ENCODE data around the gene SEMA3A. TPM values are rescaled to one million over a fixed set of nuclear protein-coding genes. Genes with fewer than 3 reads are reported as not detected.

SEMA3A gene
- total RNA-seq, 1 donor from 2014 or later = 134 TPM

GRCh38 chr7:84085998-84086397 lies 108.6 kb downstream of the SEMA3A start:
- H3K36me3 ChIP-seq = no peaks in the 10 kb centered on the region
- H3K27me3 ChIP-seq = no peaks in the 10 kb centered on the region
- Mint-ChIP-seq H3K36me3 (peaks cover 2% of the 10 kb centered on the region), H3K4me3 (no peak overlapping the region), H3K9me3 (no peaks in the 10 kb centered on the region), H3K27ac (no peak overlapping the region), H3K4me1 (peaks cover 17% of the 10 kb centered on the region), H3K27me3 (ENCODE audit: insufficient read depth, low read depth) (no peaks in the 10 kb centered on the region)
- H3K4me1 ChIP-seq = no peaks in the 10 kb centered on the region
- no peak overlapping the region for H2AFZ ChIP-seq (replicated peaks)
- H3K79me2 ChIP-seq (ENCODE audit: low read depth) = no peaks in the 10 kb centered on the region
- DNase-seq (ENCODE audit: low spot score) = no peak
- H3K9me3 ChIP-seq (ENCODE audit: low read depth) = no peaks in the 10 kb centered on the region
- no peak overlapping the region for H3K9ac ChIP-seq
- H3K4me3 ChIP-seq = no peak overlapping the region
- H3F3A ChIP-seq (ENCODE audit: low read depth) = peaks cover 25% of the 10 kb centered on the region
- no peak for TF ChIP-seq EZH2phosphoT487 (IDR thresholded peaks at IDR 0.05)
- TF ChIP-seq, protein P1, sequence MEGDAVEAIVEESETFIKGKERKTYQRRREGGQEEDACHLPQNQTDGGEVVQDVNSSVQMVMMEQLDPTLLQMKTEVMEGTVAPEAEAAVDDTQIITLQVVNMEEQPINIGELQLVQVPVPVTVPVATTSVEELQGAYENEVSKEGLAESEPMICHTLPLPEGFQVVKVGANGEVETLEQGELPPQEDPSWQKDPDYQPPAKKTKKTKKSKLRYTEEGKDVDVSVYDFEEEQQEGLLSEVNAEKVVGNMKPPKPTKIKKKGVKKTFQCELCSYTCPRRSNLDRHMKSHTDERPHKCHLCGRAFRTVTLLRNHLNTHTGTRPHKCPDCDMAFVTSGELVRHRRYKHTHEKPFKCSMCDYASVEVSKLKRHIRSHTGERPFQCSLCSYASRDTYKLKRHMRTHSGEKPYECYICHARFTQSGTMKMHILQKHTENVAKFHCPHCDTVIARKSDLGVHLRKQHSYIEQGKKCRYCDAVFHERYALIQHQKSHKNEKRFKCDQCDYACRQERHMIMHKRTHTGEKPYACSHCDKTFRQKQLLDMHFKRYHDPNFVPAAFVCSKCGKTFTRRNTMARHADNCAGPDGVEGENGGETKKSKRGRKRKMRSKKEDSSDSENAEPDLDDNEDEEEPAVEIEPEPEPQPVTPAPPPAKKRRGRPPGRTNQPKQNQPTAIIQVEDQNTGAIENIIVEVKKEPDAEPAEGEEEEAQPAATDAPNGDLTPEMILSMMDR (IDR thresholded peaks at IDR 0.05) = no peak
- TF ChIP-seq EZH2 (IDR thresholded peaks at IDR 0.05) = no peak
- peaks cover 5% of the 10 kb centered on the region for H4K20me1 ChIP-seq (ENCODE audit: low read depth)
- H3K4me2 ChIP-seq = no peak overlapping the region
- peak overlapping the region; percentile 21 for H3K27ac ChIP-seq

GRCh38 chr7:84085147-84085546 lies 109.4 kb downstream of the SEMA3A start:
- H3K9ac ChIP-seq = no peak overlapping the region
- no peaks in the 10 kb centered on the region for H3K9me3 ChIP-seq (ENCODE audit: low read depth)
- H3K27ac ChIP-seq = no peak overlapping the region
- no peak for DNase-seq (ENCODE audit: low spot score)
- TF ChIP-seq, protein P1 (IDR thresholded peaks at IDR 0.05) = no peak
- no peak for TF ChIP-seq EZH2phosphoT487 (IDR thresholded peaks at IDR 0.05)
- no peak for TF ChIP-seq EZH2 (IDR thresholded peaks at IDR 0.05)
- Mint-ChIP-seq H3K36me3 (no peaks in the 10 kb centered on the region), H3K4me1 (peaks cover 17% of the 10 kb centered on the region), H3K9me3 (no peaks in the 10 kb centered on the region), H3K27me3 (ENCODE audit: insufficient read depth, low read depth) (no peaks in the 10 kb centered on the region), H3K4me3 (peak overlapping the region; percentile 1), H3K27ac (peak overlapping the region; percentile 35)
- no peak overlapping the region for H2AFZ ChIP-seq (replicated peaks)
- H3K79me2 ChIP-seq (ENCODE audit: low read depth) = no peaks in the 10 kb centered on the region
- no peak overlapping the region for H3K4me2 ChIP-seq
- H3K27me3 ChIP-seq = no peaks in the 10 kb centered on the region
- no peaks in the 10 kb centered on the region for H3K4me1 ChIP-seq
- no peaks in the 10 kb centered on the region for H3K36me3 ChIP-seq
- H3F3A ChIP-seq (ENCODE audit: low read depth) = peaks cover 25% of the 10 kb centered on the region
- H3K4me3 ChIP-seq = no peak overlapping the region
- peaks cover 5% of the 10 kb centered on the region for H4K20me1 ChIP-seq (ENCODE audit: low read depth)

DNA sequence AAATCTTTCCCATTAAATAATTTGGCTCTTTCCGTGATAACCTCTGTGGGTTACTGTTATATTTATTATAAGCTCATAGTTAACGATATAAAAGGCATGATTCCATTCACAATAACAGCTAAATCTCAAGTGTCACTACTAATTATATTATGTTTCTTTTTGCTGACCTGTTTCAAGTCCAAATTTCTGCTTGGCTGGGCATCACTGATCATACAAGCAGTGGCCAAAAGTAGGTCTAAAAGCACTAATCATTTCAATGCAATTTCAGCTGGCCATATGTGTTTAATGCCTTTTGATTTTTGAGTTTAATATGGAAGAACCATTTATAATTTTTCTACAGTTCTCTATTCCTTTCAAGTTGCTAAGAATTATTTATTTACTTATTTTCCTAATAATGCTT lies 110.7 kb downstream of the SEMA3A start:
- Histone ChIP-seq H3K4me1 (no peaks in the 10 kb centered on the region), H3K9ac (no peak overlapping the region), H3K27me3 (no peaks in the 10 kb centered on the region), H2AFZ (replicated peaks) (no peak overlapping the region), H3K79me2 (ENCODE audit: low read depth) (no peaks in the 10 kb centered on the region), H3K4me3 (no peak overlapping the region), H3F3A (ENCODE audit: low read depth) (peaks cover 22% of the 10 kb centered on the region), H3K36me3 (no peaks in the 10 kb centered on the region), H3K4me2 (no peak overlapping the region), H3K27ac (no peak overlapping the region), H3K9me3 (ENCODE audit: low read depth) (no peaks in the 10 kb centered on the region), H4K20me1 (ENCODE audit: low read depth) (peaks cover 5% of the 10 kb centered on the region)
- H3K4me1 Mint-ChIP-seq = peaks cover 13% of the 10 kb centered on the region
- H3K27me3 Mint-ChIP-seq (ENCODE audit: insufficient read depth, low read depth) = no peaks in the 10 kb centered on the region
- no peak for DNase-seq (ENCODE audit: low spot score)
- H3K9me3 Mint-ChIP-seq = no peaks in the 10 kb centered on the region
- H3K27ac Mint-ChIP-seq = no peak overlapping the region
- no peaks in the 10 kb centered on the region for H3K36me3 Mint-ChIP-seq
- TF ChIP-seq EZH2phosphoT487 (IDR thresholded peaks at IDR 0.05) (no peak), EZH2 (IDR thresholded peaks at IDR 0.05) (no peak)
- TF ChIP-seq, protein P1 (IDR thresholded peaks at IDR 0.05) = no peak
- no peak overlapping the region for H3K4me3 Mint-ChIP-seq
